Heart right ventricle (tissue), 16 donors: ENCODE results near the gene MEIOB. TPM values are rescaled to one million over a fixed set of nuclear protein-coding genes. Genes with fewer than 3 reads are reported as not detected.
A peak's percentile ranks its signal among the peaks of the same experiment; 100 is the strongest.

Experiments
- ATAC-seq, 8 donors: fragments of 200-7000 bp; cut with Tn5 transposase; one replicate each; pipeline ENCODE4 v1.9.1; 2020; ENCODE audit warnings: mild to moderate bottlenecking in 8 of 8, moderate library complexity in 8 of 8, moderate number of reproducible peaks in 1 of 8
- DNase-seq, 2 donors: peaks; one replicate each; pipeline ENCODE4 v3.0.0-alpha.2; 2020
- H3K27ac ChIP-seq, 10 donors: fragments of 200-600 bp; sonication (generic) in 2 of 10; one replicate each; pipeline versions ENCODE4 v1.5.0 to v1.8.0; 2020 to 2022; ENCODE audit warnings: mild to moderate bottlenecking in 3 of 10
- H3K27me3 ChIP-seq, 7 donors: fragments of 200-600 bp; one replicate each; pipeline ENCODE4 v1.8.0; 2021 to 2022; ENCODE audit warnings: mild to moderate bottlenecking in 2 of 7
- H3K36me3 ChIP-seq, 9 donors: fragments of 200-600 bp; sonication (generic) in 1 of 9; one replicate each; pipeline versions ENCODE4 v1.5.0 to v1.8.0; 2020 to 2022; ENCODE audit warnings: mild to moderate bottlenecking in 2 of 9
- H3K4me1 ChIP-seq, 9 donors: fragments of 200-600 bp; sonication (generic) in 1 of 9; one replicate each; pipeline versions ENCODE4 v1.5.0 to v1.8.0; 2020 to 2022; ENCODE audit warnings: mild to moderate bottlenecking in 4 of 9
- H3K4me3 ChIP-seq, 10 donors: fragments of 200-600 bp; sonication (generic) in 2 of 10; one replicate each; pipeline versions ENCODE4 v1.5.0 to v1.8.0; 2020 to 2022; ENCODE audit warnings: mild to moderate bottlenecking in 7 of 10, moderate library complexity in 2 of 10
- H3K9me3 ChIP-seq, 11 donors: fragments of 200-600 bp in 10 of 11; sonication (generic) in 2 of 11; one replicate each; pipeline versions ENCODE4 v1.5.0 to v1.8.0; 2013 to 2022; ENCODE audit warnings: mild to moderate bottlenecking in 2 of 11, control low read depth in 1 of 11, moderate library complexity in 1 of 11
- CTCF ChIP-seq, 9 donors: fragments of 200-600 bp; sonication (generic) in 2 of 9; IDR thresholded peaks; one replicate each; pipeline versions ENCODE4 v1.5.0 to v1.8.0; 2021 to 2022; ENCODE audit warnings: antibody characterized with exemption in 9 of 9, mild to moderate bottlenecking in 5 of 9, moderate library complexity in 1 of 9
- WGBS, 2 donors: extraction: QIAGEN DNeasy Blood & Tissue Kit; methylation state at CpG; one replicate each; pipeline ENCODE4 v1.1.7; 2013; ENCODE audit warnings: inconsistent platforms in 1 of 2; 5-methylcytosine and 5-hydroxymethylcytosine counted together
- intact Hi-C, 10 donors: fragments of 100-400 bp; cut with DNase I; formaldehyde crosslinking; loops; one replicate each; pipeline versions ENCODE4 v1.11.1 to v1.14.2; 2022
- polyA plus RNA-seq, 2 donors: library from polyadenylated mRNA; stranded (reverse); fragments of 200-250 nt; gene quantifications; one replicate each; pipeline ENCODE4 v1.2.3, GENCODE V29; 2013
- total RNA-seq, 10 donors: library from RNA; stranded (reverse); fragmentation: NEBNext Ultra II Directional in 3 of 10; extraction: Animal tissue kit (Norgen Biotek cat#: 25700) in 3 of 10; gene quantifications; one replicate each; pipeline versions ENCODE4 v1.2.1 to v1.2.4, GENCODE V29; 2021 to 2023
- donor health status: Arrhythmogenic right ventricular cardiomyopathy.
- donor health status: ischemic (EF 13 %, LVEDD 7.1; RV severe dilation, severe dysfunction).
- donor health status: healthy with polysubstance abuse.
- donor health status: DM: no; HTN: yes; CAD: no.
- donor health status: DM: no; HTN: no; CAD: no.
- donor health status: ischemic (EF 25% LVEDD 6.9; RV normal size, moderate dysfunction).
- donor health status: ischemic (EF 25% LVEDD 5.7; RV mildly dilated, moderate dysfunction).
- donor health status: healthy.
- donor health status: DM: yes; HTN: yes; CAD: no.
- donor health status: Ischemic cardiomyopathy.
- donor health status: ischemic (EF 35%, LVEDD 5.7; RV mildly dilated, moderate dysfunction).
- donor health status: nonischemic (EF 11% LVEDD 7.7; RV severe dilation, severe dysfunction).
- donor health status: DM: yes; HTN: yes; CAD: no.
- donor health status: PGD.
- donor health status: ischemic (EF 29% LVEDD 5.4; RV normal size, mild dysfunction).
- donor health status: nonischemic (EF 23%, LVEDD 6.1; RV moderate dilation, normal function).

Gene MEIOB
- total and polyA plus RNA-seq, 12 donors = not detected

- intact Hi-C loops = no loop called here
- H3K27ac ChIP-seq = no peak overlapping the region
- DNase-seq = peak in 1 of 2 donors; percentile 14
- WGBS, 2 donors = 87 to 91% methylated on average over 14 of the region's 14 CpGs
- no peak for ATAC-seq
- peaks cover 0 to 56% (median 12%) of the 10 kb centered on the region in 9 donors for H3K36me3 ChIP-seq
- peaks cover 11 to 43% (median 24%) of the 10 kb centered on the region in 9 donors for H3K4me1 ChIP-seq
- no peaks in the 10 kb centered on the region for H3K27me3 ChIP-seq
- TF ChIP-seq CTCF (IDR thresholded peaks at IDR 0.05) = no peak
- H3K4me3 ChIP-seq = no peak overlapping the region
- H3K9me3 ChIP-seq = no peaks in the 10 kb centered on the region
These were observed 86.2 kb downstream of the MEIOB start for GRCh38 chr16:1785846-1786170.

- Histone ChIP-seq H3K27ac (no peak overlapping the region), H3K36me3 (peaks cover 0 to 58% (median 12%) of the 10 kb centered on the region in 9 donors), H3K4me1 (peaks cover 12 to 49% (median 30%) of the 10 kb centered on the region in 9 donors), H3K4me3 (no peak overlapping the region), H3K9me3 (no peaks in the 10 kb centered on the region), H3K27me3 (no peaks in the 10 kb centered on the region)
- no peak for TF ChIP-seq CTCF (IDR thresholded peaks at IDR 0.05)
- intact Hi-C loops = no loop called here
- DNase-seq (peak in 1 of 2 donors; percentile 10), ATAC-seq (no peak)
- 89 to 92% methylated on average over 26 of the region's 26 CpGs for WGBS, 2 donors
These were observed 86.8 kb downstream of the MEIOB start for GRCh38 chr16:1784977-1785845.

Other genes with a start within 250 kb of the MEIOB start
- 10 to 100 TPM; 20.2 to 57.5 (median 32.2) TPM for gene JPT2, start 193.9 kb downstream of the MEIOB start, total RNA-seq
- 10 to 100 TPM; 10.0 to 38.1 TPM for gene JPT2, start 193.9 kb downstream of the MEIOB start, polyA plus RNA-seq
- gene MAPK8IP3, start 166.0 kb downstream of the MEIOB start, total RNA-seq = 10 to 100 TPM; 61.3 to 96.0 (median 71.7) TPM
- 100 to 1,000 TPM in 1 of 2 donors, 10 to 100 TPM in 1; 31.2 to 126 TPM for gene MAPK8IP3, start 166.0 kb downstream of the MEIOB start, polyA plus RNA-seq
- 10 to 100 TPM; 21.8 to 41.1 (median 30.3) TPM for gene NME3, start 100.6 kb downstream of the MEIOB start, total RNA-seq
- gene NME3, start 100.6 kb downstream of the MEIOB start, polyA plus RNA-seq = 100 to 1,000 TPM in 1 of 2 donors, 10 to 100 TPM in 1; 47.7 to 176 TPM
- 10 to 100 TPM in 1 of 10 donors, 1 to 10 TPM in 9; 4.9 to 13.8 (median 7.3) TPM for gene EME2, start 99.4 kb downstream of the MEIOB start, total RNA-seq
- gene EME2, start 99.4 kb downstream of the MEIOB start, polyA plus RNA-seq = 10 to 100 TPM in 1 of 2 donors, 1 to 10 TPM in 1; 3.0 to 17.9 TPM
- gene MRPS34, start 99.0 kb downstream of the MEIOB start, total RNA-seq = 10 to 100 TPM; 57.8 to 94.9 (median 76.2) TPM
- gene MRPS34, start 99.0 kb downstream of the MEIOB start, polyA plus RNA-seq = 100 to 1,000 TPM in 1 of 2 donors, 10 to 100 TPM in 1; 84.7 to 141 TPM
- gene SPSB3, start 89.6 kb downstream of the MEIOB start, total RNA-seq = 10 to 100 TPM; 25.1 to 52.4 (median 27.1) TPM
- gene SPSB3, start 89.6 kb downstream of the MEIOB start, polyA plus RNA-seq = 10 to 100 TPM; 52.0 to 97.7 TPM
- 10 to 100 TPM; 24.1 to 35.3 (median 28.7) TPM for gene NUBP2, start 89.2 kb downstream of the MEIOB start, total RNA-seq
- gene NUBP2, start 89.2 kb downstream of the MEIOB start, polyA plus RNA-seq = 10 to 100 TPM; 40.5 to 74.1 TPM
- gene IGFALS, start 78.5 kb downstream of the MEIOB start, total RNA-seq = under 1 TPM in 4 of 10 donors, not detected in 6; 0.11 to 0.37 (median 0.13) TPM
- gene IGFALS, start 78.5 kb downstream of the MEIOB start, polyA plus RNA-seq = under 1 TPM; 0.04 to 0.59 TPM
- 100 to 1,000 TPM; 115 to 179 (median 161) TPM for gene HAGH, start 45.3 kb downstream of the MEIOB start, total RNA-seq
- gene HAGH, start 45.3 kb downstream of the MEIOB start, polyA plus RNA-seq = 100 to 1,000 TPM; 146 to 172 TPM
- 10 to 100 TPM; 16.2 to 47.6 (median 28.6) TPM for gene FAHD1, start 45.0 kb downstream of the MEIOB start, total RNA-seq
- gene FAHD1, start 45.0 kb downstream of the MEIOB start, polyA plus RNA-seq = 10 to 100 TPM; 31.8 to 32.3 TPM
- not detected for gene HS3ST6, start 46.3 kb upstream of the MEIOB start, total RNA-seq
- gene HS3ST6, start 46.3 kb upstream of the MEIOB start, polyA plus RNA-seq = under 1 TPM in 1 of 2 donors, not detected in 1; 0.03 TPM
- 10 to 100 TPM; 24.6 to 53.7 (median 34.3) TPM for gene MSRB1, start 71.0 kb upstream of the MEIOB start, total RNA-seq
- gene MSRB1, start 71.0 kb upstream of the MEIOB start, polyA plus RNA-seq = 10 to 100 TPM; 41.4 to 82.2 TPM
- 100 to 1,000 TPM; 173 to 282 (median 254) TPM for gene RPL3L, start 82.5 kb upstream of the MEIOB start, total RNA-seq
- 100 to 1,000 TPM; 124 to 164 TPM for gene RPL3L, start 82.5 kb upstream of the MEIOB start, polyA plus RNA-seq
- 100 to 1,000 TPM; 375 to 755 (median 559) TPM for gene NDUFB10, start 87.4 kb upstream of the MEIOB start, total RNA-seq
- 1,000 to 10,000 TPM in 1 of 2 donors, 100 to 1,000 TPM in 1; 824 to 1,046 TPM for gene NDUFB10, start 87.4 kb upstream of the MEIOB start, polyA plus RNA-seq
- gene RPS2, start 92.7 kb upstream of the MEIOB start, total RNA-seq = 1,000 to 10,000 TPM in 3 of 10 donors, 100 to 1,000 TPM in 7; 691 to 1,555 (median 813) TPM
- gene RPS2, start 92.7 kb upstream of the MEIOB start, polyA plus RNA-seq = 1,000 to 10,000 TPM; 1,955 to 3,593 TPM
- not detected for gene RNF151, start 94.7 kb upstream of the MEIOB start, total RNA-seq
- gene RNF151, start 94.7 kb upstream of the MEIOB start, polyA plus RNA-seq = not detected
- gene TBL3, start 99.9 kb upstream of the MEIOB start, total RNA-seq = 10 to 100 TPM; 18.5 to 26.7 (median 21.9) TPM
- 10 to 100 TPM; 57.4 to 71.1 TPM for gene TBL3, start 99.9 kb upstream of the MEIOB start, polyA plus RNA-seq
- gene NOXO1, start 109.3 kb upstream of the MEIOB start, total RNA-seq = not detected
- under 1 TPM; 0.09 to 0.29 TPM for gene NOXO1, start 109.3 kb upstream of the MEIOB start, polyA plus RNA-seq
- 10 to 100 TPM; 14.7 to 30.2 (median 24.5) TPM for gene GFER, start 112.0 kb upstream of the MEIOB start, total RNA-seq
- gene GFER, start 112.0 kb upstream of the MEIOB start, polyA plus RNA-seq = 10 to 100 TPM; 37.5 to 65.6 TPM
- gene SYNGR3, start 117.8 kb upstream of the MEIOB start, total RNA-seq = under 1 TPM in 8 of 10 donors, not detected in 2; 0.15 to 0.62 (median 0.28) TPM
- 1 to 10 TPM in 1 of 2 donors, under 1 TPM in 1; 0.51 to 2.5 TPM for gene SYNGR3, start 117.8 kb upstream of the MEIOB start, polyA plus RNA-seq
- gene ZNF598, start 137.7 kb upstream of the MEIOB start, total RNA-seq = 10 to 100 TPM in 9 of 10 donors, 1 to 10 TPM in 1; 9.5 to 24.7 (median 14.2) TPM
- 10 to 100 TPM; 12.6 to 25.3 TPM for gene ZNF598, start 137.7 kb upstream of the MEIOB start, polyA plus RNA-seq
- gene NPW, start 147.6 kb upstream of the MEIOB start, total RNA-seq = under 1 TPM in 1 of 10 donors, not detected in 9; 0.39 TPM
- gene NPW, start 147.6 kb upstream of the MEIOB start, polyA plus RNA-seq = under 1 TPM in 1 of 2 donors, not detected in 1; 0.54 TPM
- gene NHERF2, start 154.7 kb upstream of the MEIOB start, total RNA-seq = 100 to 1,000 TPM in 9 of 10 donors, 10 to 100 TPM in 1; 94.3 to 429 (median 146) TPM
- 100 to 1,000 TPM; 314 to 640 TPM for gene NHERF2, start 154.7 kb upstream of the MEIOB start, polyA plus RNA-seq
- 10 to 100 TPM in 8 of 10 donors, 1 to 10 TPM in 2; 9.8 to 24.9 (median 12.3) TPM for gene NTHL1, start 175.7 kb upstream of the MEIOB start, total RNA-seq
- gene NTHL1, start 175.7 kb upstream of the MEIOB start, polyA plus RNA-seq = 10 to 100 TPM; 16.1 to 51.9 TPM
- 10 to 100 TPM; 54.7 to 87.0 (median 71.5) TPM for gene TSC2, start 175.8 kb upstream of the MEIOB start, total RNA-seq
- gene TSC2, start 175.8 kb upstream of the MEIOB start, polyA plus RNA-seq = 10 to 100 TPM; 28.8 to 83.3 TPM